WERI-Rb-1 (cell line): ENCODE measurements around the gene FBXL16.
"Not testable (repeated sequence)": the region's sequence is repeated elsewhere in the genome, so short reads cannot be mapped to it uniquely, and the experiment has no call there.

Experiments used
- DNase-seq: peaks from one replicate; pipeline ENCODE4 v3.0.0-alpha.2; 2020
- H3K27ac ChIP-seq: fragments of 250-450 bp; sonication (Bioruptor Pico); 2 replicates; pipeline ENCODE4 v1.5.1; 2020; ENCODE audit warnings: mild to moderate bottlenecking, moderate library complexity
- H3K27me3 ChIP-seq: fragments of 250-450 bp; sonication (Bioruptor Pico); 2 replicates; pipeline ENCODE4 v1.5.1; 2021; ENCODE audit warnings: mild to moderate bottlenecking, low read depth, moderate library complexity; ENCODE audit not compliant: insufficient read depth, severe bottlenecking
- H3K36me3 ChIP-seq: fragments of 250-450 bp; sonication (Bioruptor Pico); 2 replicates; pipeline ENCODE4 v1.5.1; 2020; ENCODE audit warnings: mild to moderate bottlenecking, moderate library complexity
- H3K4me3 ChIP-seq: 2 replicates; pipeline ENCODE4 v1.5.1; 2011; ENCODE audit warnings: low read depth, mild to moderate bottlenecking, control low read depth, low read length
- H3K9me3 ChIP-seq: fragments of 250-450 bp; sonication (Bioruptor Pico); 2 replicates; pipeline ENCODE4 v1.5.1; 2021; ENCODE audit warnings: mild to moderate bottlenecking, moderate library complexity; ENCODE audit not compliant: severe bottlenecking
- CTCF ChIP-seq: IDR thresholded peaks from 2 replicates; pipeline ENCODE4 v1.5.1; 2011; ENCODE audit warnings: low read depth, mild to moderate bottlenecking, control low read depth, inconsistent platforms, low read length

The FBXL16 gene

GRCh38 chr16:749010-749409, 43.4 kb upstream of the FBXL16 start:
- H3K27me3 ChIP-seq = no peaks in the 10 kb centered on the region
- H3K9me3 ChIP-seq = no peaks in the 10 kb centered on the region
- no peak for DNase-seq
- no peak for TF ChIP-seq CTCF
- H3K36me3 ChIP-seq = no peaks in the 10 kb centered on the region
- H3K27ac ChIP-seq = no peak overlapping the region
- H3K4me3 ChIP-seq = no peak overlapping the region

DNA sequence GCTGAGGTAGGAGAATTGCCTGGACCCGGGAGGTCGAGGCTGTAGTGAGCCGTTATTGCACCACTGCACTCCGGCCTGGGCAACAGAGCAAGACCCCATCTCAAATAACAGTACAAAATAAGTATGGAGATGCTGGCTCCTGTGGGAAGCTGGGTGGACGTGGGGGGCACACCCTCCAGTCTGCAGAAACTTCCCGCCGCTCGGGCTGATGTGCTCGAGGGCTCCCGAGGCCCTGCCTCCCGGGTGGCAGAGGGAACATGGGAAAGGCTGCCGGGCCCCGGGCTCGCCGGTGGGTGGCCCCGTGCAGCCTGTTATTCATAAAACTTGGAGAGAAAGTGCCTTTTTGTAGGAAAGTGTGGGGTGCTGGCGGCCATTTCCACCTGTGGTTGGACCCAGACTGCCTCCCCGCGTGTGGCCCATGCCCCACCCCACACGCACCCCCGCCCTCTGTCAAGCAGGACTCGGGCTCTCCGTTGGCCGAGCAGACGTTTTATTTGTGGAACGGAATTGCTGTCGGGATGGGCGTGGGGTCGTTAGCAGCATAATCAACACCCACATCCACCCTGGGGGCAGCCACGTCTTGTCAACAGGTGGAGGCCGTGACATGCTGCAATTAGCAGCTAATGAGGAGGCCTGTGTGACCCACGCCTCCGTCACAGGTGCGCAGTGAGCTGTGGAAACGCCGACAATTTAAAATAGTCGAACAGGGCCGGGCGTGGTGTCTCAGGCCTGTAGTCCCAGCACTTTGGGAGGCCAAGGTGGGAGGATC, 42.6 kb upstream of the FBXL16 start:
- Histone ChIP-seq H3K36me3 (no peaks in the 10 kb centered on the region), H3K27ac (no peak overlapping the region), H3K27me3 (no peaks in the 10 kb centered on the region), H3K9me3 (no peaks in the 10 kb centered on the region), H3K4me3 (no peak overlapping the region)
- TF ChIP-seq CTCF = no peak
- DNase-seq = no peak

GRCh38 chr16:746637-747036, 41.0 kb upstream of the FBXL16 start:
- DNase-seq = no peak
- Histone ChIP-seq H3K27me3 (no peaks in the 10 kb centered on the region), H3K4me3 (no peak overlapping the region), H3K9me3 (no peaks in the 10 kb centered on the region), H3K27ac (peak overlapping the region; percentile 47), H3K36me3 (no peaks in the 10 kb centered on the region)
- no peak for TF ChIP-seq CTCF

DNA sequence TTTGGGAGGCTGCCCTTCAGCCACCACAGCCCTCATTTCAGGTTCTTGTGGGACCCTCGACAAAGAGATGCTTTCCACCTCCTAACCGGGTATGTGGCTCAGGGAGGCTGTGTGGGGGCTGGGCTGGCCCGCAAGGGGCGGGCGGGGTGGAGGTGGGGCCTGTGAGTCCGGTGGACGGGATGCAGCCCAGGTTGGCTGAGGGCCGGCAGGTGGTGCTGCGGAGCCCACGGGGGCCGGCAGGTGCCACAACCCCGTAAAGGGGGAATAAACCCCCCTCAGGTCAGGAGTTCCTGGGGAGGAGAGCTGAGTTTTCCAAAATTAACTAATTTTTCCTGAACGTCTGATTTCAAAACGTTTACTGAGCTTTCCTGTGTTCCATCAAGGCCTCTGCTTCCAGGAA, 40.1 kb upstream of the FBXL16 start:
- Histone ChIP-seq H3K27me3 (no peaks in the 10 kb centered on the region), H3K9me3 (no peaks in the 10 kb centered on the region), H3K27ac (peak overlapping the region; percentile 53; the same call in 1 of the 2 replicates), H3K36me3 (no peaks in the 10 kb centered on the region), H3K4me3 (peak overlapping the region; percentile 9; the same call in 1 of the 2 replicates)
- peak; percentile 86 for DNase-seq
- TF ChIP-seq CTCF = peak; percentile 77

DNA sequence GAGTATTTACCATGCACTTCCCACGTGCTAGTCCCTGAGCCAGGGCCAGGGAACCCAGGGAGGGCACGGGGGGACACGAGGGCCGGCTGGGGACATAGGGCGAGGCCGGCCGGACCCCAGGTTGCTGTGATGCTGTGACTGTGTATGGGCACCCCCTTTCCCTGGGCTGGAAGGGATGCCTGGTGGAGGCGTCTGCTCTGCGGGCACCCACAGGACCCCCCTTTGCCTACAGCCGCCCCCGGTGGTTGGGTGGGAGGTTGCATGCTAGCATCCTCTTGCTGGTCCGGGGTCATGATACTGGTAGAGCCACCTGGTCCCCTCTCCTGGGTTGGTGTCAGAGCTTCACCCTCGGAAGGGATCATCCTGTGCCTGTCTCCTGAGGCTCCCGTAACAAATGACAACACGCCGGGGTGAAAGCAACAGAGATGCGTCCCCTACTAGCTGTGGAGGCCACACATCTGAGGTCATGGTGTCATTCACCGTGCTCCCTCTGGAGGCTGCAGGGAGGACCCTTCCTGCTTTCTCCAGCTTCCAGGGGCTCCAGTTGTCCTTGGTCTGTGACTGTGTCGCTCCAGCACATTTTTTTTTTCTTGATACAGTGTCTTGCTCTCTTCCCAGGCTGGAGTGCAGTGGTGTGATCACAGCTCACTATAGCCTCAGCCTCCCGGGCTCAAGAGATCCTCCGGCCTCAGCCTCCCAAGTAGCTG, 38.3 kb upstream of the FBXL16 start:
- H3K27ac ChIP-seq = no peak overlapping the region
- TF ChIP-seq CTCF = peak; percentile 40; the same call in 1 of the 2 replicates
- H3K27me3 ChIP-seq = no peaks in the 10 kb centered on the region
- H3K9me3 ChIP-seq = no peaks in the 10 kb centered on the region
- peaks cover 4% of the 10 kb centered on the region for H3K36me3 ChIP-seq
- no peak overlapping the region for H3K4me3 ChIP-seq
- DNase-seq = no peak

GRCh38 chr16:742894-743293, 37.3 kb upstream of the FBXL16 start:
- not testable (repeated sequence) for H3K9me3 ChIP-seq, H3K27me3 ChIP-seq, H3K27ac ChIP-seq, H3K4me3 ChIP-seq, DNase-seq, H3K36me3 ChIP-seq
